WTC11 (cell line): ENCODE measurements around the gene TRPM7. TPM values are rescaled to one million over a fixed set of nuclear protein-coding genes. Genes with fewer than 3 reads are reported as not detected.

ENCODE experiments used
- ATAC-seq: fragments of 200-7000 bp; cut with Tn5 transposase; 2 replicates; pipeline ENCODE4 v1.10.0; 2021; ENCODE audit warnings: mild to moderate bottlenecking, moderate library complexity
- CTCF ChIA-PET: fragments of 300-600 bp; sonication (Branson Sonifier 250); formaldehyde crosslinking; loops from one replicate; lab custom pipeline; 2021; ENCODE audit warnings: antibody characterized with exemption; lab: Charles Lee
- POLR2A ChIA-PET: fragments of 350-600 bp; sonication (Branson Sonifier 250); formaldehyde crosslinking; loops from one replicate; lab custom pipeline; 2021; ENCODE audit warnings: antibody characterized with exemption; lab: Charles Lee
- DNase-seq: peaks from one replicate; pipeline ENCODE4 v3.0.0; 2021; ENCODE audit warnings: low spot score
- H3K27ac Mint-ChIP-seq: 2 replicates; pipeline ENCODE4 v1.8.0; 2021; ENCODE audit warnings: mixed read lengths
- H3K27me3 Mint-ChIP-seq: 2 replicates; pipeline ENCODE4 v1.8.0; 2021; ENCODE audit warnings: low read depth, mild to moderate bottlenecking, moderate library complexity, mixed read lengths
- H3K36me3 Mint-ChIP-seq: 2 replicates; pipeline ENCODE4 v1.8.0; 2021; ENCODE audit warnings: mixed read lengths
- H3K4me1 Mint-ChIP-seq: 2 replicates; pipeline ENCODE4 v1.8.0; 2022; ENCODE audit warnings: mixed read lengths
- H3K4me3 Mint-ChIP-seq: 2 replicates; pipeline ENCODE4 v1.8.0; 2021; ENCODE audit warnings: mild to moderate bottlenecking, moderate library complexity, mixed read lengths
- H3K9me3 Mint-ChIP-seq: 2 replicates; pipeline ENCODE4 v1.8.0; 2021; ENCODE audit warnings: mixed read lengths
- AFF4 ChIP-seq: sonication (generic); formaldehyde crosslinking; IDR thresholded peaks from 2 replicates; pipeline ENCODE4 v1.8.1; 2023; ENCODE audit warnings: mild to moderate bottlenecking, missing genetic modification reagents, borderline replicate concordance
- AR ChIP-seq: fragments of 250-450 bp; sonication (Bioruptor Pico); IDR thresholded peaks from 2 replicates; pipeline ENCODE4 v1.9.0; 2021; ENCODE audit warnings: mild to moderate bottlenecking
- ATF1 ChIP-seq: sonication (generic); formaldehyde crosslinking; IDR thresholded peaks from 2 replicates; pipeline ENCODE4 v1.8.1; 2023; ENCODE audit warnings: mild to moderate bottlenecking, moderate library complexity, missing genetic modification reagents
- CDX4 ChIP-seq: fragments of 250-450 bp; sonication (Bioruptor Pico); IDR thresholded peaks from 2 replicates; pipeline ENCODE4 v1.9.0; 2021; ENCODE audit warnings: moderate library complexity, mild to moderate bottlenecking, inconsistent platforms, borderline replicate concordance
- CREM ChIP-seq: sonication (generic); formaldehyde crosslinking; IDR thresholded peaks from 2 replicates; pipeline ENCODE4 v1.8.1; 2022; ENCODE audit warnings: mild to moderate bottlenecking, missing genetic modification reagents, moderate library complexity
- CTCF ChIP-seq: fragments of 200-600 bp; IDR thresholded peaks from 2 replicates; pipeline ENCODE4 v1.8.0; 2022; ENCODE audit warnings: antibody characterized with exemption
- ELF4 ChIP-seq: sonication (generic); formaldehyde crosslinking; IDR thresholded peaks from 2 replicates; pipeline ENCODE4 v1.8.1; 2022; ENCODE audit warnings: low read depth, mild to moderate bottlenecking, moderate library complexity, missing genetic modification reagents
- EMX1 ChIP-seq: fragments of 250-450 bp; sonication (Bioruptor Pico); IDR thresholded peaks from 2 replicates; pipeline ENCODE4 v1.8.0; 2021; ENCODE audit warnings: mild to moderate bottlenecking
- ETV6 ChIP-seq: sonication (generic); formaldehyde crosslinking; IDR thresholded peaks from 2 replicates; pipeline ENCODE4 v1.8.1; 2022; ENCODE audit warnings: mild to moderate bottlenecking, missing genetic modification reagents
- GTF2I ChIP-seq: fragments of 250-450 bp; sonication (Bioruptor Pico); conservative IDR thresholded peaks from 2 replicates; pipeline ENCODE4 v1.4.0; 2021; ENCODE audit warnings: mild to moderate bottlenecking
- IRF1 ChIP-seq: sonication (generic); formaldehyde crosslinking; IDR thresholded peaks from 2 replicates; pipeline ENCODE4 v1.8.0; 2023; ENCODE audit warnings: missing genetic modification reagents
- IRF2 ChIP-seq: sonication (generic); formaldehyde crosslinking; IDR thresholded peaks from 2 replicates; pipeline ENCODE4 v1.8.0; 2022; ENCODE audit warnings: low read depth, missing genetic modification reagents, borderline replicate concordance
- JAZF1 ChIP-seq: fragments of 250-450 bp; sonication (Bioruptor Pico); IDR thresholded peaks from 2 replicates; pipeline ENCODE4 v1.9.0; 2021; ENCODE audit warnings: moderate library complexity, mild to moderate bottlenecking, inconsistent platforms
- KAT7 ChIP-seq: sonication (generic); formaldehyde crosslinking; IDR thresholded peaks from 2 replicates; pipeline ENCODE4 v1.8.1; 2023; ENCODE audit warnings: missing genetic modification reagents, mild to moderate bottlenecking, borderline replicate concordance
- MXD4 ChIP-seq: fragments of 250-450 bp; sonication (Bioruptor Pico); IDR thresholded peaks from 2 replicates; pipeline ENCODE4 v1.8.0; 2021; ENCODE audit warnings: mild to moderate bottlenecking, moderate library complexity, borderline replicate concordance
- MYBL2 ChIP-seq: sonication (generic); formaldehyde crosslinking; IDR thresholded peaks from 2 replicates; pipeline ENCODE4 v1.8.1; 2023; ENCODE audit warnings: mild to moderate bottlenecking, moderate library complexity, missing genetic modification reagents
- NFATC4 ChIP-seq: fragments of 250-450 bp; sonication (Bioruptor Pico); IDR thresholded peaks from 2 replicates; pipeline ENCODE4 v1.9.0; 2021; ENCODE audit warnings: mild to moderate bottlenecking
- OVOL2 ChIP-seq: fragments of 250-450 bp; sonication (Bioruptor Pico); IDR thresholded peaks from 2 replicates; pipeline ENCODE4 v1.9.0; 2021; ENCODE audit warnings: mild to moderate bottlenecking, borderline replicate concordance
- SMAD3 ChIP-seq: sonication (generic); formaldehyde crosslinking; IDR thresholded peaks from 2 replicates; pipeline ENCODE4 v1.8.0; 2022; ENCODE audit warnings: missing genetic modification reagents, mild to moderate bottlenecking, borderline replicate concordance
- SMAD4 ChIP-seq: sonication (generic); formaldehyde crosslinking; IDR thresholded peaks from 2 replicates; pipeline ENCODE4 v1.8.0; 2022; ENCODE audit warnings: mild to moderate bottlenecking, missing genetic modification reagents
- SP1 ChIP-seq: sonication (generic); formaldehyde crosslinking; conservative IDR thresholded peaks from 2 replicates; pipeline ENCODE4 v1.8.1; 2022; ENCODE audit warnings: missing genetic modification reagents
- TCF7 ChIP-seq: sonication (generic); formaldehyde crosslinking; IDR thresholded peaks from 2 replicates; pipeline ENCODE4 v1.8.0; 2022; ENCODE audit warnings: mild to moderate bottlenecking, low read depth, missing genetic modification reagents, moderate library complexity
- TEAD1 ChIP-seq: sonication (generic); formaldehyde crosslinking; IDR thresholded peaks from 2 replicates; pipeline ENCODE4 v1.8.0; 2022; ENCODE audit warnings: mild to moderate bottlenecking, missing genetic modification reagents
- TP53 ChIP-seq: sonication (generic); formaldehyde crosslinking; IDR thresholded peaks from 2 replicates; pipeline ENCODE4 v1.8.1; 2023; ENCODE audit warnings: mild to moderate bottlenecking, missing genetic modification reagents
- ZNF232 ChIP-seq: sonication (generic); formaldehyde crosslinking; IDR thresholded peaks from 2 replicates; pipeline ENCODE4 v1.8.0; 2022; ENCODE audit warnings: mild to moderate bottlenecking, missing genetic modification reagents
- ZNF671 ChIP-seq: fragments of 250-450 bp; sonication (Bioruptor Pico); IDR thresholded peaks from 2 replicates; pipeline ENCODE4 v1.8.0; 2021; ENCODE audit warnings: mild to moderate bottlenecking
- ZSCAN18 ChIP-seq: fragments of 250-450 bp; sonication (Bioruptor Pico); IDR thresholded peaks from 2 replicates; pipeline ENCODE4 v2.1.2; 2022; ENCODE audit warnings: mild to moderate bottlenecking, moderate library complexity
- total RNA-seq: library from RNA; stranded (reverse); gene quantifications from 3 replicates; pipeline ENCODE4 v1.2.3, GENCODE V29; 2021

TRPM7 gene
- total RNA-seq, 1 experiment from 2014 or later: 24.0 TPM

GRCh38 chr15:50686469-50687301, at the start of gene TRPM7 (continued):
- TF ChIP-seq AFF4 (CRISPR knock-in tag) (no peak), IRF2 (no peak), CDX4 (no peak), TEAD1 (CRISPR knock-in tag) (peak; percentile 90), OVOL2 (no peak), ATF1 (CRISPR knock-in tag) (no peak), CTCF (no peak), ZSCAN18 (CRISPR knock-in tag) (no peak), ETV6 (CRISPR knock-in tag) (peak; percentile 72; the same call in 1 of the 2 replicates), GTF2I (CRISPR knock-in tag) (no peak), MYBL2 (CRISPR knock-in tag) (no peak), TCF7 (CRISPR knock-in tag) (0 out of 2 replicates have a peak, but pooled peaks have one; percentile 66), ZNF232 (CRISPR knock-in tag) (peak; percentile 33; the same call in 1 of the 2 replicates), SP1 (CRISPR knock-in tag) (peak; percentile 76), KAT7 (peak; percentile 99; the same call in 1 of the 2 replicates), EMX1 (CRISPR knock-in tag) (no peak), SMAD3 (CRISPR knock-in tag) (no peak)

- Mint-ChIP-seq H3K4me3 (no peak overlapping the region), H3K27ac (no peak overlapping the region), H3K36me3 (peaks cover 13% of the 10 kb centered on the region), H3K4me1 (no peaks in the 10 kb centered on the region), H3K27me3 (no peaks in the 10 kb centered on the region), H3K9me3 (no peaks in the 10 kb centered on the region)
- ATAC-seq: no peak
- DNase-seq: no peak
- ChIA-PET CTCF (no interaction called here), POLR2A (no interaction called here)
- no peak for TF ChIP-seq ATF1 (CRISPR knock-in tag)
- TF ChIP-seq CREM (CRISPR knock-in tag): no peak
- no peak for TF ChIP-seq ELF4 (CRISPR knock-in tag)
- TF ChIP-seq SMAD4 (CRISPR knock-in tag): no peak
- no peak for TF ChIP-seq ZNF671
- TF ChIP-seq AR (CRISPR knock-in tag): no peak
- TF ChIP-seq IRF1 (CRISPR knock-in tag): no peak
- TF ChIP-seq JAZF1: no peak
- TF ChIP-seq TP53: no peak
- no peak for TF ChIP-seq EMX1 (CRISPR knock-in tag)
- no peak for TF ChIP-seq NFATC4 (CRISPR knock-in tag)
- TF ChIP-seq MXD4 (CRISPR knock-in tag): no peak
Observed at GRCh38 chr15:50735156-50735555, 48.6 kb upstream of the TRPM7 start.
